HG02623 (cell line): ENCODE data around the gene ERVMER34-1.

ENCODE experiments used
- ATAC-seq: cut with Tn5 transposase; IDR thresholded peaks from one replicate; pipeline ENCODE4 v1.9.1; 2021; ENCODE audit warnings: moderate library complexity; ENCODE audit not compliant: unreplicated experiment

Gene ERVMER34-1

GRCh38 chr4:52750819-52751486 lies at the start of gene ERVMER34-1:
TSS of gene ERVMER34-1 (minus strand) at chr4:52751425. CDS start at chr4:52745520, 5,905 bp downstream.
- no peak for ATAC-seq

GRCh38 chr4:52799813-52800212 lies 48.6 kb upstream of the ERVMER34-1 start:
- ATAC-seq: no peak

- ATAC-seq: no peak
Measured at GRCh38 chr4:52795533-52795932, 44.3 kb upstream of the ERVMER34-1 start.

GRCh38 chr4:52791936-52792335 lies 40.7 kb upstream of the ERVMER34-1 start:
- ATAC-seq: no peak

- no peak for ATAC-seq
Measured at GRCh38 chr4:52789774-52790173, 38.5 kb upstream of the ERVMER34-1 start.

- no peak for ATAC-seq
Measured at GRCh38 chr4:52788806-52789205, 37.6 kb upstream of the ERVMER34-1 start.

GRCh38 chr4:52783069-52783468 lies 31.8 kb upstream of the ERVMER34-1 start:
- ATAC-seq: no peak

- no peak for ATAC-seq
Measured at GRCh38 chr4:52780617-52781354, 29.6 kb upstream of the ERVMER34-1 start.

- ATAC-seq: no peak
Measured at GRCh38 chr4:52780206-52780605, 29.0 kb upstream of the ERVMER34-1 start.

- ATAC-seq: no peak
Measured at GRCh38 chr4:52760256-52760655, 9.0 kb upstream of the ERVMER34-1 start.

- no peak for ATAC-seq
Measured at GRCh38 chr4:52755426-52755825, 4.2 kb upstream of the ERVMER34-1 start.

GRCh38 chr4:52752936-52753335 lies 1.7 kb upstream of the ERVMER34-1 start:
- ATAC-seq: no peak

- no peak for ATAC-seq
Measured at GRCh38 chr4:52751487-52751911, 274 bp upstream of the ERVMER34-1 start.

GRCh38 chr4:52750213-52750612 lies 1.0 kb downstream of the ERVMER34-1 start:
- no peak for ATAC-seq

GRCh38 chr4:52748432-52748831 lies 2.8 kb downstream of the ERVMER34-1 start:
- ATAC-seq: peak; percentile 63

- no peak for ATAC-seq
Measured at GRCh38 chr4:52744588-52744987, 6.6 kb downstream of the ERVMER34-1 start.

GRCh38 chr4:52743444-52744019 lies 7.7 kb downstream of the ERVMER34-1 start:
- ATAC-seq: no peak

- ATAC-seq: no peak
Measured at GRCh38 chr4:52729586-52729985, 21.6 kb downstream of the ERVMER34-1 start.

- ATAC-seq: no peak
Measured at GRCh38 chr4:52728691-52729240, 22.5 kb downstream of the ERVMER34-1 start.

- ATAC-seq: no peak
Measured at GRCh38 chr4:52726826-52727580, 24.2 kb downstream of the ERVMER34-1 start.
